Activated naive CD4-positive, alpha-beta T cell treated with anti-CD3 and anti-CD28 coated beads, Interleukin-2, amount 10 ng/mL, durations not matched to agents 7 days and 5 days (primary cell): ENCODE measurements around the gene AUTS2.

Experiments used
- CTCF ChIA-PET: fragments of 350-600 bp; sonication (Branson Sonifier 250); formaldehyde crosslinking; loops from one replicate; lab custom pipeline; 2021; ENCODE audit warnings: antibody characterized with exemption; lab: Charles Lee
- DNase-seq: peaks from one replicate; pipeline ENCODE4 v3.0.0-alpha.2; 2020
- H3K27ac Mint-ChIP-seq: one replicate; pipeline ENCODE4 v1.8.0; 2021; ENCODE audit warnings: mild to moderate bottlenecking, moderate library complexity, mixed read lengths
- H3K27me3 Mint-ChIP-seq: one replicate; pipeline ENCODE4 v1.8.0; 2021; ENCODE audit warnings: mild to moderate bottlenecking, mixed read lengths
- H3K36me3 Mint-ChIP-seq: one replicate; pipeline ENCODE4 v1.8.0; 2021; ENCODE audit warnings: mixed read lengths
- H3K4me1 Mint-ChIP-seq: one replicate; pipeline ENCODE4 v1.8.0; 2021; ENCODE audit warnings: mixed read lengths
- H3K4me3 Mint-ChIP-seq: one replicate; pipeline ENCODE4 v1.8.0; 2021; ENCODE audit warnings: mild to moderate bottlenecking, moderate library complexity, mixed read lengths
- H3K9me3 Mint-ChIP-seq: one replicate; pipeline ENCODE4 v1.8.0; 2021; ENCODE audit warnings: mixed read lengths

Gene AUTS2

DNA sequence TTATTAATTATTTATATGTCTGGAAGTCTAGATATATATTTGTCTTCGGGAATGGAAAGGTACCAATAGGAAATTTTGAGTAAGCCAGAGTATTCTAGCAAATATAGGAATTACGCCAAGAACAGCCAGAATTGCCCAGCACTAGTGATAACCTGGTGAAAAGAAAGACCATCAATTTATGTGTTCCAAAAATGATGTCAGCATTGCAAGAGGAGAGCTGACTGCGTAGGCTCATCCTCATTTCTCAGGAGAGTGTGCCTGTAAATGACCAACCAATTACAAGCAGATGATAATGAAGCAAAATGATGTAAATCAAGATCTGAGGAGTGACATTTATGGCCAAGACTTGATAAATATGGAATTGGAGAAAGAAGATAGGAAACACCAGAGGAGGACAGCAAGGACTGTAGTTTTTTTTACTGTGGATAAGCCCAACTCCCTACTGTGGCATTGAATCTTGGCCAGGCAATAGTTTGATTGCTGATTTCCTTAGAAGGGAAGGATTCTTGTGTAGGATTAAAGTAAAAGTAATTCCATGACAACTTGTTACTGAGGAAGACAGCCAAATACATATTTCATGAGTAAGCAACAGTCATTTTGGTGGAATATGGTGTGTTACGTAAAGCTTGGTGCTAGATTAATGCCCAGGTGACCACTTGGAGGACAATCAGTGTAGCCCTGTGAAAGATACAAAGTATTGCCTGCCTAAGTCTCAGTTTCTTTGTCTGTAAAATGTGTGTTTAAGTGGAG lies 590.8 kb downstream of the AUTS2 start:
- Mint-ChIP-seq H3K27me3 (no peaks in the 10 kb centered on the region), H3K36me3 (no peaks in the 10 kb centered on the region), H3K9me3 (no peaks in the 10 kb centered on the region), H3K27ac (no peak overlapping the region), H3K4me3 (no peak overlapping the region), H3K4me1 (no peaks in the 10 kb centered on the region)
- CTCF ChIA-PET = no interaction called here
- no peak for DNase-seq

DNA sequence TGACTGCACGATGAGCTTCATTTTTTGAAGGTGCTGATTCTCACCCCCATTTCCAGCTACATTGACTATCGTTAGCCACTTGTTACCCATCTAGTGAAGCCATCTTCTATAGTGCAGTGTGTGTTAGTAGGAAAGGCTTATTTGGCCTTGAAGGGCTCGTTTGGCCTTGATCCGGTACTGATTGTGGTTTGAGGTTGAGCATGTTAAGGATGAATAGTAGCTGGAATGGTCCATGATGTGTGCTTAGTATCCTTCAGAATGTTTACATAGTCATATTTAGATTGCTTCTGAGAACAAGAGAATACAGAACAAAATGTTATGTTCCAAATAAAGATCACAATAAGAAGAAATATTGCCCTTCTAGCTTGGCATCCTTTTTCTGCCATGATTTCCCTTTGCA lies 591.5 kb downstream of the AUTS2 start:
- Mint-ChIP-seq H3K4me1 (no peaks in the 10 kb centered on the region), H3K9me3 (no peaks in the 10 kb centered on the region), H3K4me3 (no peak overlapping the region), H3K27me3 (no peaks in the 10 kb centered on the region), H3K27ac (no peak overlapping the region), H3K36me3 (no peaks in the 10 kb centered on the region)
- CTCF ChIA-PET = no interaction called here
- DNase-seq = no peak

DNA sequence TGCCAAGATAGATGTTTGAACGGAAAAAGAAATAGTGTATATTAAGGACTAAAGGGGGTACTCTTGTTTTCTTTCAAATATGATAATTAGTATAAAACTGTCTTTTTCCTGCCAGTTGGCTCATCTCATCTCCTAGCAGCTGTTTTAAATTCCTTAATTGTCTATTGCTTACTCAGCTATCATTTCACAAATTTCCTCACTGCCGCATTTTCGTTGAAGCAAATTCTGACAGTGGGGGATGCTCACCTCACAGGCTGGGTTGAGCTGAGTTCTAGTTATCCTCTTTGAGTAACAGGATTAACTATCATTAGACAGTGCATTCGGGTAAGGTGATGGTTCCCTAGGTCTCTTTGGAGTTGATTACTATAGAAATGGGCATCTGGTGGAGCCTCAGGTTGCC lies 592.0 kb downstream of the AUTS2 start:
- no peaks in the 10 kb centered on the region for H3K4me1 Mint-ChIP-seq
- no peaks in the 10 kb centered on the region for H3K27me3 Mint-ChIP-seq
- CTCF ChIA-PET = no interaction called here
- no peaks in the 10 kb centered on the region for H3K9me3 Mint-ChIP-seq
- no peaks in the 10 kb centered on the region for H3K36me3 Mint-ChIP-seq
- H3K4me3 Mint-ChIP-seq = no peak overlapping the region
- no peak for DNase-seq
- no peak overlapping the region for H3K27ac Mint-ChIP-seq

DNA sequence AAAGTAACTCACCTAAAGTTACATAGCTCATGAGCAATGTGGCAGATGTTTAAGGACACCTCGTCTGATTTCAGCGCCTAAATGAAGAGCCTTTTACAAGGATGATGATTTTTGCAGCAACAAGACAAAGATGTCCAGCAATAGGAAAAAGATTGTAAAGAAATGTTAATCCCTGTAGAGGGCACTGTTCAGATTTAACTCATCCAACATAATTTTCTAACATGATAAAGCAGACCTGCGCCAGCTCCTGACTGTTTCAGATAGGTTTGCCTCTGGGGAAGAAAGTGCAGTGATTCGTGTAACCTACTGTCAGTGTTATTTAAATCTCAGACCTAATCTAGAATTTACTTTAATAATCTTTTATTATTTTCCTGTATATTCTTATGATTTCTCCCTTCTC lies 595.2 kb downstream of the AUTS2 start:
- H3K36me3 Mint-ChIP-seq = no peaks in the 10 kb centered on the region
- H3K4me3 Mint-ChIP-seq = no peak overlapping the region
- H3K4me1 Mint-ChIP-seq = no peaks in the 10 kb centered on the region
- CTCF ChIA-PET = no interaction called here
- no peak for DNase-seq
- H3K27ac Mint-ChIP-seq = no peak overlapping the region
- peaks cover 4% of the 10 kb centered on the region for H3K9me3 Mint-ChIP-seq
- no peaks in the 10 kb centered on the region for H3K27me3 Mint-ChIP-seq

DNA sequence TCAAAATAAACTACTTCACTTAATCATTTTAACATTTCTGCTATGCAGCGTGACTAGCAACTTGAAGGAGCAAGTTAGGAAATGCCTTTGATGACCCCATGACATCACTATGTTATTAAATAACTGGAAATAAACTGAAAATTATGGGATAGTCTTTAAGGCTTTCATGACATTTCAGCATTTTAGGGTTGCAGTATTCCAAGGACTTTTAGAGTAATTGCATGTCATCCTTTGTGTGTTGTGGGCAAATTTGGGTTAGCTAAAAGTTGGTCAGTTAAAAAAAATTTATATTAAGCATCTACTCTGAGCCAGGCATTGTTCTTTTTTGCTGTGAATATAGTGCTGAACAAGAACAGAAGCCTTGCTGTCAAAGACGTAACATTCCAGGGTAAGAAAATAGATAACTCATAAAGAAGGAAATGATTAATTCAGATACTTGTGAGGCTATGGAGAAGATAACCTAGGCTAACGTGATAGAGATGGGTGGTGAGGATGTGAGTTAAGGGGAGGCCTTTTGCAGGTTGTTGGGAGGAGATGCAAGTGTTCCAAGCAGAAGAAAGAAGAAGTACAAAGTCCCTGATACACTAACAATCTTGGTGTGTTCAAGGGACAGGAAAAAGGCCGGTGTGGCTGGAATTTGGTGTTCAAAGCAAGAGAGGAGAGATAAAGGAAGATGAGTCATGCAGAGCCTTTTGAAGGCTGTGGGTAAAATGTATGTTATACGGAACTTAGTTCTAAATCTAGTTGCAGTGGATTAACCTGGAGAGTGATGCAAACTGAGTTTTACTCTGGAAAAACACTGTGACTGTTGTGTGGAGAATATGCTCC lies 610.2 kb downstream of the AUTS2 start:
- Mint-ChIP-seq H3K27me3 (no peaks in the 10 kb centered on the region), H3K4me3 (no peak overlapping the region), H3K27ac (no peak overlapping the region), H3K9me3 (peaks cover 5% of the 10 kb centered on the region), H3K36me3 (no peaks in the 10 kb centered on the region), H3K4me1 (no peaks in the 10 kb centered on the region)
- CTCF ChIA-PET = no interaction called here
- no peak for DNase-seq

DNA sequence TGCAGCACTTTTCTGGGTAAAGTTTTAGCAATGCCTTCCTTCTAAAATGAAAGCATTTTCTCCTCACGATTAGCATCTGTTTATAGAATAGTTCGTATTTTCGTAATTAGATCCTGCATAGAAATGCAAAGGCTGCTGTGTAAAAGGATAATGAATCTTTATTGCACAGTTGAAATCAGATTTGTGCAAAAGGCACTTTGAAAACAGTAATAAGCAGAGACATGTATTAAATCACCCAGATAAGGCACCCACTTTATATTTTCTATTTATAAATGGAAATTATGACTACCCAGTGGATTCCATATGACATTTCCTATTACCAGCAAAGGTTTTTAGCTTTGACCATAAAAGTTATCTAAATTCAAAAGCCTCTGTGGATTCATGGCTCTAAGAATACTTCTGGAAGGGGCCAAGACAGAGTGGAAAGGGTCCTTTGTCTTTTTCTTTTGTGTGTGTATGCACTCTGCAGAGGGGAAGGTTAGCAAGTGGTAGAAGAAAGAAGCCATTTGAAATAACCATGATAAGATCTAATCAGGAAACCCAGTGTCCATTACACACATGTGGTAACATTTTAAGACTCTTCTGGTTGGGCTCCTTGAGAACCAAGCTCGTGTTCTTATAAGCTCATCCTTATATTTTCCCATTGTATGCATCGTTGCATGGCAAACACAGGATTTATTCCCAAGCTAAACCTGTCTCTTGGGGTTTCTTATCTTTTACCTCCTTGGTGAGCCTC lies 612.1 kb downstream of the AUTS2 start:
- Mint-ChIP-seq H3K36me3 (no peaks in the 10 kb centered on the region), H3K27ac (no peak overlapping the region), H3K27me3 (no peaks in the 10 kb centered on the region), H3K4me3 (no peak overlapping the region), H3K4me1 (no peaks in the 10 kb centered on the region), H3K9me3 (peaks cover 5% of the 10 kb centered on the region)
- DNase-seq = no peak
- CTCF ChIA-PET = no interaction called here

DNA sequence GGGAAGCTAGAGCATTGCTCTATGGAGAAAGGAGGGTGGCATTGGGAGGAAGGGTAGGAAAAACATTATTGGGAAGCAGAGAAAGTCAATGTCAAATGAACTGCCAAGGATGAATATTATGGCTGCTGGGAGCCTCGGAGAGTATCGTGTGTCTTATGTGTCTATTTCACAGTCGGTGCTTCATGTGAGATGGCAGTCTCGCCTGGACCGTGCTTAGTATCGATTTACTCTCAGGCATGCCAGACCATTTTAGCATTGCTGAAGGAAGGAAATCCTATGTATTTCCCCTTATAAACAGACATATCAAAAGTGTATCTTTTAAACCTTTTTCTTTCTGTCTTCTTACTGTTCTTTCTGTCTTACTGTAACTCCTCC lies 612.6 kb downstream of the AUTS2 start:
- H3K9me3 Mint-ChIP-seq = peaks cover 5% of the 10 kb centered on the region
- no peak overlapping the region for H3K27ac Mint-ChIP-seq
- H3K27me3 Mint-ChIP-seq = no peaks in the 10 kb centered on the region
- CTCF ChIA-PET = no interaction called here
- H3K4me1 Mint-ChIP-seq = no peaks in the 10 kb centered on the region
- H3K36me3 Mint-ChIP-seq = no peaks in the 10 kb centered on the region
- no peak for DNase-seq
- no peak overlapping the region for H3K4me3 Mint-ChIP-seq

DNA sequence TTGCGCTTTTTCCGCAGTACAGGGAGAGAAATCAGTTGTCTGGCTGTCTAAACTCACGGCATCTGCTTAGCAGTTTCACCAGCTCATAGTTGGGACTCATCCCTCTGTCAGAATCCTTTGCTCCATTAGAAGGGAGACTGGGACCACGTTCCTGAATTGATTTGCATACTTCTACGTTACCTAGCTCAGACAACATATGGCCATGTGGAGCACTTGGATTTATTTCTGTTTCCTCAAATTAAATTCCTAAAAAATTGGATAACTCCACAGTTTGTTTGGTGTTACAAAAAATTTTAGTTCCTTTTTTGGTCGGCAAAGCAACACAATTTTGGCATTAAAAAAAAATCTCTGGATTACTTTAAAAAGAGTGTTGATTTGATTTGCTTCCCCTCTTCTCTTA lies 614.0 kb downstream of the AUTS2 start:
- H3K36me3 Mint-ChIP-seq = no peaks in the 10 kb centered on the region
- DNase-seq = no peak
- no peak overlapping the region for H3K27ac Mint-ChIP-seq
- peaks cover 5% of the 10 kb centered on the region for H3K9me3 Mint-ChIP-seq
- H3K4me1 Mint-ChIP-seq = peaks cover 2% of the 10 kb centered on the region
- CTCF ChIA-PET = no interaction called here
- no peak overlapping the region for H3K4me3 Mint-ChIP-seq
- H3K27me3 Mint-ChIP-seq = no peaks in the 10 kb centered on the region

DNA sequence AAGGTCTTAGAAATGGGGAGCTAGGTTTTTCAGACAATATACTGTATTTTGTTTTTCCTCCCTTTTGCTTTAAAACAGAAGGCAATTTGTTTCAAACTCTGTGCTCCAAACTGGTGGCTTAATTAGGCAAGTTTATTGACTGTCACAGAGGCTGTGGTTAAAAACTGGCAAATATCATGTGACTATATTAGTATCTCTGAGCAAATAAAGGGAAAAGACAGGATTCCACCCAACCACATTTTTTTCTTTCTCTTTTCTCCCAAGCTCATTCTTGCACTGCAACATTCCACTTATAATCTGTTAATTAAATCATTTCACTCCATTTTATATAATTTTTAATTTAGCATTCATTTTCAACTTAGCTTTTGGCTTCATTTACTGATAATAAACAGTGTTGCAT lies 615.8 kb downstream of the AUTS2 start:
- CTCF ChIA-PET = interaction anchor here (0.7 kb wide), 1 partner anchor 320 kb away, joined by 3 read pairs; no protein-coding TSS in a partner anchor
- Mint-ChIP-seq H3K27me3 (no peaks in the 10 kb centered on the region), H3K4me1 (peaks cover 2% of the 10 kb centered on the region), H3K9me3 (peaks cover 5% of the 10 kb centered on the region), H3K36me3 (no peaks in the 10 kb centered on the region), H3K4me3 (no peak overlapping the region), H3K27ac (no peak overlapping the region)
- no peak for DNase-seq

DNA sequence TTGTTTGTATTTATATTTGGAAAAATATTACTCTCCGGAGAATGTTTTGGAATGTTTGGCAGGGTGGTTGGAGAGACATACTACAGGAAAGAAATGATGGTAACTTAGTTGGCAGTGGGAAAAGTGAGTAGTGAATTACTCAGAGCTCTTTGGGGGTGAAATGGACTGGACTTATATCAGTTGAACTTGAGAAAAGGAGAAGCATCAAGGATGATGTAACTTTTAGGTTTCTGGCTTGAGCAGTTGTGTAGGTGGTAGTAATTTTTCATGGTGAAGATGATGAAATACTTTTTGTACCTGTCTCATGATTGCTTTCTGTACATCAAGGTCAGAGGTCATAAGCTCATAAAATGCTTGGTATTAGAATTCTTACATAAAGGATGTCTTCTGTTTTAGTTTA lies 617.2 kb downstream of the AUTS2 start:
- Mint-ChIP-seq H3K9me3 (peaks cover 7% of the 10 kb centered on the region), H3K27me3 (no peaks in the 10 kb centered on the region), H3K4me1 (peaks cover 2% of the 10 kb centered on the region), H3K27ac (no peak overlapping the region), H3K4me3 (no peak overlapping the region), H3K36me3 (no peaks in the 10 kb centered on the region)
- CTCF ChIA-PET = no interaction called here
- no peak for DNase-seq

DNA sequence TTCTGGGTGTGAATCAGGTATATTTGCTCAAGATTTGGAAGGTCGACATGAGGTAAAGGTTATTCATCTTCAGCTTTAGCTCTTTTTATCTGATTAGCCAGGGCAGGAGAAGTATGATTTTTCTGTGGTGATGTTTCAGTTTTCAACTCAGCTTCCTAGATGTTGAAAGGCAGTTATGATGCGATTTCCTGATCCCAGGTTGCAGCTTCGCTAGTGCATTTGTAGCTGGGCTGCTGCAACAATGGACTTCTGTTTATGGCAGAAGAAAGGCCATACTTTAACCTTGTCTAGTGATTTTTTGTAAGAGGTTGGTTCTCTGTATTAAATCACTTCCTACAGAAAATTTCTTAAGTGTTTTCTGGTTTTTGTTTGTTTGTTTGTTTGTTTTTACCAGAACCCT lies 619.3 kb downstream of the AUTS2 start:
- CTCF ChIA-PET = no interaction called here
- Mint-ChIP-seq H3K4me1 (peaks cover 2% of the 10 kb centered on the region), H3K9me3 (peaks cover 4% of the 10 kb centered on the region), H3K4me3 (no peak overlapping the region), H3K27me3 (no peaks in the 10 kb centered on the region), H3K27ac (no peak overlapping the region), H3K36me3 (no peaks in the 10 kb centered on the region)
- no peak for DNase-seq

DNA sequence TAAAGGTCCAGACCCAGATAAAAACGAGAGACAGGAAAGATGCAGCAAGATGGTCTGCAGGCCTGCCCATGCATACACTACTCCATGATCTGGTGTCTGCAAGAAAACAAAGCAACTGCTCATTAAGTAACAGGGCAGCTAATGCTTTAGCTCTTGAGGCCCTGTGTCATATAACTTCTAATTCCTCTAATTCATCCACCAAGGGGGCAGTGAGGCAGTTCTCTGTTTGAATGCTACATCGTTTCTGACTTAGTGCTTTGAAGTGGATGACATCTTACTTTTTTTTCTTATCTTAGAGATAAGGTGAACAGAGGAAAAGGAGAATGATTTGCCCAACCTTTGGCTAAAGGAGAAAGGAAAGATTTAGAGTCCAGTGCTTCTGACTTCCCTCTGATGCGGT lies 619.7 kb downstream of the AUTS2 start:
- CTCF ChIA-PET = no interaction called here
- Mint-ChIP-seq H3K27me3 (no peaks in the 10 kb centered on the region), H3K9me3 (peaks cover 1% of the 10 kb centered on the region), H3K36me3 (no peaks in the 10 kb centered on the region), H3K4me1 (peaks cover 2% of the 10 kb centered on the region), H3K4me3 (no peak overlapping the region), H3K27ac (no peak overlapping the region)
- no peak for DNase-seq

DNA sequence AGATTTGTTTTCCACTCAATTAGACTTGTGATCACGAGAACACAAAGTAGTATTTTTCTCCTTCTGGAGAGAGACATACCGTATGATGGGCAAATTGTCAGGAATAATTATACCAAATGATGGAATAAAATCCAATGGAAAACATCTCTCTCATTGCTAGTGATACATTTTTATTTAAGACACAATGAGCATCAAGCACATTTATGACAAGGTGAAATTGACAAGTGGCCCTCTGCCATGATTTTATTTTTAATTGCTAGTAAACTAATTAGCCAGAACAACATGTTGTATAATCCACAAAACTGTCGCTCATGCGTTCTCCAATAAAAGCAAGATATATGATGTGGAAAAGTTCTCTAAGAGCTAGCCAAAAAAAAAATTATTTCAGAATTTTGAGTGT lies 620.8 kb downstream of the AUTS2 start:
- Mint-ChIP-seq H3K27me3 (no peaks in the 10 kb centered on the region), H3K27ac (no peak overlapping the region), H3K36me3 (no peaks in the 10 kb centered on the region), H3K4me3 (no peak overlapping the region), H3K9me3 (peaks cover 1% of the 10 kb centered on the region), H3K4me1 (peaks cover 2% of the 10 kb centered on the region)
- DNase-seq = no peak
- CTCF ChIA-PET = no interaction called here

DNA sequence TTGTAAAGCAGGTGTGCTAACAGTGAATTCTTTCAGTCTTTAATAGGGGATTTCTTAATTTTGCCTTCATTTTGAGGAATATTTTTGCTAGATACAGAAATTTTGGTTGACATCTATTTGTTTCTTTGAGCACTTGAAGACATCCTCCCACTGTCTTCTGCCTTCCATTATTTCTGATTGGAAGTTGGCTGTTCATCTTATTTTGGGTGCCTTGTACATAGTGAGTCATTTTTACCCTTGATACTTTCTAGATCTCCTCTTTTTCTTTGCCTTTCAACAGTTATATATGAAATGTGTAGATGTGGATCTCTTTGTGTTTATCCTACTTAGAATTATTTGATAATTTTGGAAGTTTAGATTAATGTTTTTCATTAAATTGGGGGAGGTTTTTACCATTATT lies 631.0 kb downstream of the AUTS2 start:
- H3K36me3 Mint-ChIP-seq = no peaks in the 10 kb centered on the region
- no peak overlapping the region for H3K4me3 Mint-ChIP-seq
- H3K4me1 Mint-ChIP-seq = no peaks in the 10 kb centered on the region
- CTCF ChIA-PET = no interaction called here
- DNase-seq = no peak
- H3K9me3 Mint-ChIP-seq = peaks cover 24% of the 10 kb centered on the region
- no peak overlapping the region for H3K27ac Mint-ChIP-seq
- no peaks in the 10 kb centered on the region for H3K27me3 Mint-ChIP-seq
